IPS-18c (cell line): Measurements from ENCODE around the gene ECI2.

ENCODE experiments used
- H3K4me3 ChIP-seq: 2 replicates; pipeline ENCODE4 v1.7.0; 2013; ENCODE audit warnings: low read depth, mild to moderate bottlenecking, low read length, moderate library complexity; ENCODE audit not compliant: insufficient read depth
- H3K9me3 ChIP-seq: one replicate; pipeline ENCODE4 v1.6.1; 2013; ENCODE audit warnings: mild to moderate bottlenecking, low read length, moderate library complexity; ENCODE audit not compliant: control insufficient read depth, insufficient read depth

ECI2 gene

GRCh38 chr6:4134841-4135664, at the start of gene ECI2:
TSS of gene ECI2 (minus strand) at chr6:4135575. CDS start at chr6:4135560, 15 bp downstream.
- Histone ChIP-seq H3K9me3 (no peaks in the 10 kb centered on the region), H3K4me3 (peak within 1 kb of the TSS; percentile 94)

- Histone ChIP-seq H3K4me3 (no peak overlapping the region), H3K9me3 (no peaks in the 10 kb centered on the region)
Measured at GRCh38 chr6:4180652-4181255, 45.4 kb upstream of the ECI2 start.

- H3K9me3 ChIP-seq = no peaks in the 10 kb centered on the region
- no peak overlapping the region for H3K4me3 ChIP-seq
Measured at GRCh38 chr6:4179960-4180651, 44.7 kb upstream of the ECI2 start.

GRCh38 chr6:4178737-4179333, 43.5 kb upstream of the ECI2 start:
- no peak overlapping the region for H3K4me3 ChIP-seq

GRCh38 chr6:4176907-4177306, 41.5 kb upstream of the ECI2 start:
- H3K4me3 ChIP-seq = no peak overlapping the region
- no peaks in the 10 kb centered on the region for H3K9me3 ChIP-seq

More at GRCh38 chr6:4178737-4179333, 43.5 kb upstream of the ECI2 start:
- H3K9me3 ChIP-seq = no peaks in the 10 kb centered on the region

- Histone ChIP-seq H3K9me3 (no peaks in the 10 kb centered on the region), H3K4me3 (no peak overlapping the region)
Measured at GRCh38 chr6:4174042-4174441, 38.7 kb upstream of the ECI2 start.

GRCh38 chr6:4172368-4172767, 37.0 kb upstream of the ECI2 start:
- Histone ChIP-seq H3K4me3 (no peak overlapping the region), H3K9me3 (no peaks in the 10 kb centered on the region)

GRCh38 chr6:4170297-4170696, 34.9 kb upstream of the ECI2 start:
- no peaks in the 10 kb centered on the region for H3K9me3 ChIP-seq
- H3K4me3 ChIP-seq = no peak overlapping the region

GRCh38 chr6:4169028-4169789, 33.8 kb upstream of the ECI2 start:
- H3K4me3 ChIP-seq = no peak overlapping the region; the same call in 1 of the 2 replicates
- H3K9me3 ChIP-seq = no peaks in the 10 kb centered on the region

GRCh38 chr6:4167833-4168232, 32.5 kb upstream of the ECI2 start:
- no peak overlapping the region for H3K4me3 ChIP-seq
- H3K9me3 ChIP-seq = no peaks in the 10 kb centered on the region

- Histone ChIP-seq H3K4me3 (no peak overlapping the region), H3K9me3 (no peaks in the 10 kb centered on the region)
Measured at GRCh38 chr6:4167123-4167522, 31.7 kb upstream of the ECI2 start.

GRCh38 chr6:4164456-4164855, 29.1 kb upstream of the ECI2 start:
- Histone ChIP-seq H3K9me3 (no peaks in the 10 kb centered on the region), H3K4me3 (no peak overlapping the region)

GRCh38 chr6:4164117-4164442, 28.7 kb upstream of the ECI2 start:
- H3K9me3 ChIP-seq = no peaks in the 10 kb centered on the region

GRCh38 chr6:4163408-4164116, 28.2 kb upstream of the ECI2 start:
- Histone ChIP-seq H3K9me3 (no peaks in the 10 kb centered on the region), H3K4me3 (no peak overlapping the region)

More at GRCh38 chr6:4164117-4164442, 28.7 kb upstream of the ECI2 start:
- no peak overlapping the region for H3K4me3 ChIP-seq

GRCh38 chr6:4162370-4162769, 27.0 kb upstream of the ECI2 start:
- Histone ChIP-seq H3K9me3 (no peaks in the 10 kb centered on the region), H3K4me3 (no peak overlapping the region)

GRCh38 chr6:4159491-4159890, 24.1 kb upstream of the ECI2 start:
- no peak overlapping the region for H3K4me3 ChIP-seq
- H3K9me3 ChIP-seq = peaks cover 2% of the 10 kb centered on the region
